Suprapubic skin (tissue), 4 donors: Measurements from ENCODE around the gene CD44.

Experiments used
- CTCF ChIP-seq, 2 donors: fragments of 200-600 bp in 1 of 2; fragments of 450-650 bp in 1 of 2; sonication (generic) in 1 of 2; IDR thresholded peaks; one replicate each; pipeline ENCODE4 v1.5.1; 2016 to 2019; ENCODE audit warnings: antibody characterized with exemption in 2 of 2, mild to moderate bottlenecking in 1 of 2, moderate library complexity in 1 of 2
- POLR2A ChIP-seq, 2 donors: fragments of 450-650 bp; IDR thresholded peaks; one replicate each; pipeline ENCODE4 v1.6.1; 2017; ENCODE audit warnings: antibody characterized with exemption in 2 of 2, mild to moderate bottlenecking in 2 of 2, moderate library complexity in 2 of 2
- POLR2AphosphoS5 ChIP-seq, 3 donors: sonication (generic); formaldehyde crosslinking; IDR thresholded peaks; one replicate each; pipeline ENCODE4 v1.6.1; 2017; ENCODE audit warnings: antibody characterized with exemption in 3 of 3

- TF ChIP-seq POLR2AphosphoS5 (IDR thresholded peaks at IDR 0.05) (no peak), CTCF (IDR thresholded peaks at IDR 0.05) (no peak), POLR2A (IDR thresholded peaks at IDR 0.05) (no peak)
Observed at GRCh38 chr11:35144806-35145205, 5.8 kb downstream of the CD44 start.
